Esophagus squamous epithelium (tissue), 4 donors: ENCODE data around the gene GPR158.

Experiments
- POLR2A ChIP-seq, 4 donors: fragments of 450-650 bp; IDR thresholded peaks; one replicate each; pipeline ENCODE4 v1.6.1; 2017; ENCODE audit warnings: antibody characterized with exemption in 4 of 4, mild to moderate bottlenecking in 4 of 4, moderate library complexity in 3 of 4
- TF ChIP-seq, protein P1 (sequence below), 6 experiments: fragments of 450-650 bp in 4 of 6; fragments of 200-600 bp in 2 of 6; sonication (generic) in 2 of 6; IDR thresholded peaks; one replicate each; pipeline ENCODE4 v1.5.1; 2016 to 2019; ENCODE audit warnings: antibody characterized with exemption in 6 of 6, mild to moderate bottlenecking in 4 of 6, moderate library complexity in 4 of 6

DNA sequence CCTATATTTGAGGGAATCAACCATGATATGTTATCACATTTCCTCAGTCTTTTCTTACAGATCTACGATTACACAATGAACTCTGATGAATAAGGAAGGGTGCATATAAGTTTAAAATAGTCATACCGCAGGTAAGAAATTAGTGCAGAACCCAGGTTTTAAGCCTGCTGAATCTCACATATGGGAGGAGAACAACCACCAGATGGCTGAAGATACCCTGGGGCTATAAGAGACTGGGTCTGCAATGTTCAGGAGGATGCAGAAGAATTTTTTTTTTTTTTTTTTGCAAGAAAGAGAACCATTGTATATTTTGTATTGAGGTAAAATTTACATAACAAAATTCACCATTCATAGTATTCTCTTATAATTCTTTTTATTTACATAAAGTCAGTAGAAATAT lies 387.0 kb downstream of the GPR158 start:
- TF ChIP-seq, protein P1, sequence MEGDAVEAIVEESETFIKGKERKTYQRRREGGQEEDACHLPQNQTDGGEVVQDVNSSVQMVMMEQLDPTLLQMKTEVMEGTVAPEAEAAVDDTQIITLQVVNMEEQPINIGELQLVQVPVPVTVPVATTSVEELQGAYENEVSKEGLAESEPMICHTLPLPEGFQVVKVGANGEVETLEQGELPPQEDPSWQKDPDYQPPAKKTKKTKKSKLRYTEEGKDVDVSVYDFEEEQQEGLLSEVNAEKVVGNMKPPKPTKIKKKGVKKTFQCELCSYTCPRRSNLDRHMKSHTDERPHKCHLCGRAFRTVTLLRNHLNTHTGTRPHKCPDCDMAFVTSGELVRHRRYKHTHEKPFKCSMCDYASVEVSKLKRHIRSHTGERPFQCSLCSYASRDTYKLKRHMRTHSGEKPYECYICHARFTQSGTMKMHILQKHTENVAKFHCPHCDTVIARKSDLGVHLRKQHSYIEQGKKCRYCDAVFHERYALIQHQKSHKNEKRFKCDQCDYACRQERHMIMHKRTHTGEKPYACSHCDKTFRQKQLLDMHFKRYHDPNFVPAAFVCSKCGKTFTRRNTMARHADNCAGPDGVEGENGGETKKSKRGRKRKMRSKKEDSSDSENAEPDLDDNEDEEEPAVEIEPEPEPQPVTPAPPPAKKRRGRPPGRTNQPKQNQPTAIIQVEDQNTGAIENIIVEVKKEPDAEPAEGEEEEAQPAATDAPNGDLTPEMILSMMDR (IDR thresholded peaks at IDR 0.05), result no peak
- TF ChIP-seq POLR2A (IDR thresholded peaks at IDR 0.05), result no peak
